GM04504 (cell line): ENCODE results near the gene CASP8.
"Not testable (repeated sequence)": the region's sequence is repeated elsewhere in the genome, so short reads cannot be mapped to it uniquely, and the experiment has no call there.

Experiments used
- DNase-seq: peaks from one replicate; pipeline ENCODE4 v3.0.0-alpha.2; 2012; ENCODE audit warnings: low read depth

The CASP8 gene

DNA sequence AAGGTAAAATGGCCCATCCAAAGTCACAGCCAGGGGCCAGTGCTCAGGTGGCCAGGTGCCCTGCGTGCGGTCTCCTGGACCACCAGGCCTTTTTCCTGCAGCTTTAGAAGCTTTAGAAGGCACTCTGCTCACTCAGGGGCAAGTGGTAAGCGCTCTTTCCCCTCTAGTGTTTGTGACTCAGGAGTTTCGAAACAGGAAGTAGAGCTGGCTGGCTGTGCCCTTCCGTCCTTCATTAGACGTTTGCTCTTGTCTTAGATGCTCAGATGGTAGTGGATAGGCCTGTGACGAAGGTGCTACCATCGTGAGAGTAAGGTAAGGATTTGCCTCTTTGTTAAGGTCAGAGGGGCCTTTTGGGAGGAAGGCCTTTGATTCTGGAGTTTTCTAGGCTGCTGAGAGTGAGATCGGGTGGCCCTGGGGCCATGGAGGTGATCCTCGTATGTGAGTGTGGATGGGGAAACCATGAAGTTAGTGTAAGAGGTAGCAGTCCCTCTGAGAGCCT, at the start of gene CASP8:
Gene CASP8, plus strand, starts transcription at position 235 of the 499 bp plus-strand sequence. CDS start 5,951 bp downstream, outside the sequence.
- peak; percentile 51 for DNase-seq

DNA sequence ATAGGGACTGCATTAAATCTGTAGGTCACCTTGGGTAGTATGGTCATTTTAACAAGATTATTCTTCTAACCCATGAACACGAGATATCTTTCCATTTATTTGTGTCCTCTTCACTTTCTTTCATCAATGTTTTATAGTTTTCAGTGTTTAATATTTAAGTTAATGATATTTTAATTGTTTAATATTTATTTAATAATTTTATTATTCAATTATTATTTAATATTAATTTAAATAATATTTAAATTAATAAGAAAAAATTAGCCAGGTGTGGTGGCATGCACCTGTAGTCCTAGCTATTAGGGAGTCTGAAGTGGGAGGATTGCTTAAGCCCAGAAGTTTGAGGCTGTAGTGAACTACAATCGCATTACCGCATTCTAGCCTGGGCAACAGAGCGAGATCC, 44.4 kb upstream of the CASP8 start:
- DNase-seq, result no peak

DNA sequence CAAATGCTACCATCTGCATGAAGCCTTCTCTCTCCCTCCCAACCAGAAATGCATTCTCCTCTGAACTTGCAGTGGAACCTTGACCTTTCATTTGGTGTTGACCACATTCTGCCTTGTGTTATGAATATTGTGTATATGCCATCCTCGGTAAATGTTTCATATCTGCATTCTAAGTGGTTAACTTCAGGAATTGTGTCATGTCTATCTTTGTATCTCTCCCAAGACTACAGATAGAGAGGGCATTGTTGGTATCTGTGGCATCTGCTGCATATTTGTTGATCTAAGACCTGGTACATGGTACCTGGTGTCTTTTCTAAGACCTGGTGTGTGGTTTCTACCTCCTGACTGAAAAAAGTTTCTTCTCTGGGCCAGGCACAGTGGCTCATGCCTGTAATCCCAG, 43.4 kb upstream of the CASP8 start:
- no peak for DNase-seq

DNA sequence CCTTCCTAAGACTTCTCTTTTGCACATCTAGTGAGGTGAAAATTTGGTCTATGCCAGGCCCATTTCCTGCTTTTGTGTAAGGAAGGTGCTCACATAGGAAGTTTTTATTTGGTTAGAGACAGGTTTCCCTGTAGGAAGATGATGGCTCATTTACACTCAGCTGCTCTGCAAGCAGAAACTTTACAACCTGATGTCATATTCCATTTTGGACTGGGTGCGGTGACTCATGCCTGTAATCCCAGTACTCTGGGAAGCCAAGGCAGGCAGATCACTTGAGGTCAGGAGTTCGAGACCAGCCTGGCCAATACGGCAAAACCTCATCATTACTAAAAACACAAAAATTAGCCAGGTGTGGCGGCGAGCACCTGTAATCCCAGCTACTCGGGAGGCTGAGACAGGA, 41.6 kb upstream of the CASP8 start:
- DNase-seq, result peak; percentile 16

DNA sequence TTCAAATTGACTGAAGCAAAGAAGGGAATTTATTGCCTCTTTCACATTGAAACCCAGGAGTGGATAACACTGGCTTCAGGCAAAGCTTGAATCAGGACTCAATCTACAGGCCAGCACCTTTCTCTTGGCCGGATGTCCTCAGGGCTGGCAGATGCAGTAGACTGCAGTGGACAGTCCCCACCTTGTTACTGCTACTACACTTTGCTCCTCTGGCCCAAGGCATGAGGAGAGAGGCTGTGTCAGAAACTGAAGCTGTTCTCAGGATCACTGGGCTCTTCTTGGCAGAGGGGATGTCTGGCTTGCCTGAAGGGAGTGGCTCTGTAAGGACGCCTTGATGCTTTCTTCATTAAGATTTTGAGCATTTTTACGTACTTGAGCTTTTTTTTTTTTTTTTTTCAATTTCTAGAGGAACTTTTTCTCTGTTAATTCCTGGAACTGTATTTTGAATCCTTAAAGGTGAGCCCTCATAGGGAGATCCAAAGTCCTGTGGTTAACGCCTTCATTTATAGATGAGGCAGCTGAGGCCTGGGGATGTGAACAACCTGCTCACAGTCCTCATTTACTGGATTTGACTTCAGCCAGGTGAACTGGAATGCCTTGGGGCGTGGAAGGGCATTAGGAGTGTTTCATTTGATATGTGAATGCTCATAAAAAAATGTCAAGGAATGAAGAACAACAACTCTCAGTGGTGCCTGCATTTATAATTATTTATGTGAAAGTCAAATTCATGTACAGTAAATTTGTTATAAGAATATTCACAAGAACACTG, 40.8 kb upstream of the CASP8 start:
- no peak for DNase-seq

DNA sequence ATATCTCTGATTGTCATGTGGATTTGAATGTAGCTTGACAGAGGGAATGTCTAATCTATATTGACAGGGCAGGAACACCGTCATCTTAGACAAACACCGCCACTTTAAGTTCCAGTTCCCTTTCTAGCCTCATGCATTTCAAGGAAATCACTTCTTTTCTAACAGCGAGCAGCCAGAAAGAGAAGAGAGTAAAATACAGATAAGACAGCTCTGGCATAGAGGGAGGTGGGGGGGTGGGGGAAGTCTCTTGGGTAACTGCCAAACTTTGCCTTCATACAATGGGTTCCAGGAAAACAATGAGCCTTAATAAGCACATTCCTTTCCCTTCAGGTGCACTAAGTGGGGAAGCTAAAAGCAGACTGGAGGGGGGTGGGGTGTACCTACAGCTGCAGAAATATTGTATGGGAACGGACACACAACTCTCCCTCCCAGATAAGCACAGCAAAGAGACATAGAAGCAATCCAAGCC, 40.2 kb upstream of the CASP8 start:
- no peak for DNase-seq

DNA sequence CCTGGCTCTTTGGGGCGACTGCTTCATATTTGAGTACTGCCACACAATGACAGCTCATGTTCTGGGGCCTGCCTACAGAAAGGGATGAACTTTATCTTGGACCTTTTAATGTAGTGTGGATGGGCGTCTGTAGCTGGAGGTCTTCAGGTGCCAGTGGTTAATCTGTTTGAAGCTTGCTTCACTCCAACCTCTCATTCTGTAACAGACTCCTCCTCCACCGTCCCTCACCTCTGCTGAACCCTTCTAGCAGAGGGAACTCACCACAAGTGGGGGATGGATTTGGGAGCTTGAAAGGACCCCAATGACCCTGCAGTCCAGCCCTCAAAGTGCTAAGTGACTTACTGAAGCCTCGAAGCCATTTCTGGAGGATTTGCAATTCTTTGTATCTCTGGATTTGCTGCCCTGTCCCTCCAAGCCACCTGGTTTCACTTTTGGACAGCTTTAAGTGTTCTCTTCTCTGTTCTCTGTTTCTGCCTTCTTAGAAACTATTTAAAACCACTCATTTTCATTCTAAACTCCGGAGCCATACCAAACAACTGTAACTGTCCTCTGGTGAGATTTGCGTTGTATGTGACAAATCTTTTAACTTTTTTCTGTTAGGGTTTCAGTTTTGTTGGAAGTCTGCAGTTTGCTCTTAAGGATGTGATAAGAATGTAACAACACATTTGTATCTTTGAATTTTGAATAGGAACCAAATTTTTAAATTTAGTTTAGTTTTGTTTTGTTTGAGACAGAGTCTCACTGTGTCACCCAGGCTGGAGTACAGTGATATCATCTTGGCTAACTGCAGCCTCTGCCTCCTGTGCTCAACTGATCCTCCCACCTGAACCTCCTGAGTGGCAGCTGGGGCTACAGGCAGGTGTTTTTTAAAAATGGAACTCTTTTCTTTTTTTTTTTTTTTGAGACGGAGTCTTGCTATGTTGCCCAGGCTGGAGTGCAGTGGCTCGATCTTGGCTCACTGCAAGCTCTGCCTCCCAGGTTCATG, 37.0 kb upstream of the CASP8 start:
- no peak for DNase-seq

DNA sequence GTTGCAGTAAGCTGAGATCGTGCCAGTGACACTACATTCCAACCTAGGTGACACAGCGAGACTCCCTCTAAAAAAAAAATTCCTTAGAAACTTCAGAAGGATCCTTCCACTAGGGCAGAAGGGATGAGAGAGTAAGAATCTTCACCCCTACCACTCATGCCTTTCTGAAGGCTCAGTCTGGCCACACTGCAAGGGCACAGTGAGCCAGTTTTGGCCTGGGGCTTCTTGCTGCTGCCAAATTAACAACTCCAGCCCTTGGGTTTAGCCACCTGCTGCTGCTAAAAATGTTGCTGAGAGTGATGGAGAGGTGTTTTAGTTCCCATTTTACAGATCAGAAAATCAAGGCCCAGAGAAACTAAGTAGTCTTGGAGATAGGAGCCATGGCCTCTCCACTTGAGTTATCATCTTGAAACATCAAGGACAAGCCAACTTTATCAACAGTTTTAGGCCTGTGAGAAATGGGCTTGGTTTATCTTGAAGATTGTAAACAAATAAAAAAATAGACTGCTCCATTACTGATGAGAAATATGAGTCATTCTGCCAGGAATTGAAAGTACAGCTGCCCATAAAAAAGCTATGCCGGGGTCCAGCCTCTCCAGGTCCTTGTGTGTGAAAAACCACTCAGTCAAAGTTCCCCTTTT, 31.9 kb upstream of the CASP8 start:
- DNase-seq, result no peak

DNA sequence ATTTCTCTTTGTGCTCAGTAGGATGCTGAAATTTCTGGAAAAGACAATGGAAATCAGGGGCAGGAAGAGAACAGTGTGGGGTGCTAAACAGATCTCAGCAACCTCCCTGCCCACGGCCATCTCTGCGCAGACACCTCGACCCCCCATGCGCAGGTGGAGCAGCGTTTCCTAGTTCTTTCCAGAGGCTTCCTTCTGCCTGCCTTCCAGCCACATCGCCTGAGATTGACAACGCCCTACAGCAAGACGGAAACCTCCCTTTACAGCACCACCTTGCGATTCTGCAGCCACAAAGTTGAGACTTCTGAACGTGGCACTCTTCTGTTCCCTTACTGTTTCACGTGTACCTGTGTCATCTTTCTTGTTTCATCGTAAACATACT, 31.4 kb upstream of the CASP8 start:
- DNase-seq, result no peak

DNA sequence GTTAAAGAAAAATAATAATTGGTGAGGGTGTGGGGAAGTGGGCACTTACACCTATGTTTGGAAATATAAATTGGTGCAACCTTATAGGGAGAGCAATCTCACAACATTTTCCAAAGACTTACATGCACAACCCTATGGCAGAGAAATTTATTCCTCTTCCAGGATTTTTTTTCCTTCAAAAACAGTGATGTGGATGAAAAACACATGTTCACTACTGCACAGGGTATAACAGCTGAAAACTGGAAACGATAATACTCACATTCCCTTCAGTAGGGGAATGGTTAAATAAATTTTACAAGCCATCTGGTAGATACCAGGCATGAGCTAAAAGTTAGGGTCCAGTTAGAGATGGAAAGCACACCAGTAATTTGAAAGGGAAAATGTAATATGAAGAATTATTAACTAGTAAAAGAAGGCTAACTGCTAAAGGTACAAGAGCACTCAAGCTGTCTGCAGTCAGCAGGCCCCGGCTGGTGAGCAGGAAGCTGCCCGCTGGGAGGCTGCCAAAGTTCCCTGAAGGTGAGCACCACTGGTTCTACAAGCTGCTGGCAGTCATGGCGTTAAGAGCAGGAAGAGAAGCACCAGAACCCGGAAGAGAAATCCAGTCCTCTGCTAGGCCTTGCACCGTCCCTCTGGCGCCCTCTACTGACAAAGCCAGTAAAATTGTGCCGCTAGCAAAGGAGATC, 28.4 kb upstream of the CASP8 start:
- peak; percentile 88 for DNase-seq

DNA sequence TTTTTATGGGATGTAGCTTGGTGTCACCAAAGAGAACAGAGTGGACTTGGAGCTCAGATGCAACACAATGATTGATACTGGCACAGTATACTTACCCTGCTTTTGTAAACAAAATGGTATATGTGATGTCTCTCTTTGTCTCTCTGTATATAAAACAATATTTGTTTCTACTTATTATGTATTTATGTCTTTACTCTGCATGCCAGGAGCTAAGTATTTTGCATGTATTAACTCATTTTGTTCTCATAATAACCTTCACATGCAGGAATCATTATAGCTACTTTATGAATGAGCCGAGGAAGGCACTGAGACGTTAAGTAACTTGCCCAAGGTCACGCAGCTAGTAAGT, 27.9 kb upstream of the CASP8 start:
- no peak for DNase-seq

DNA sequence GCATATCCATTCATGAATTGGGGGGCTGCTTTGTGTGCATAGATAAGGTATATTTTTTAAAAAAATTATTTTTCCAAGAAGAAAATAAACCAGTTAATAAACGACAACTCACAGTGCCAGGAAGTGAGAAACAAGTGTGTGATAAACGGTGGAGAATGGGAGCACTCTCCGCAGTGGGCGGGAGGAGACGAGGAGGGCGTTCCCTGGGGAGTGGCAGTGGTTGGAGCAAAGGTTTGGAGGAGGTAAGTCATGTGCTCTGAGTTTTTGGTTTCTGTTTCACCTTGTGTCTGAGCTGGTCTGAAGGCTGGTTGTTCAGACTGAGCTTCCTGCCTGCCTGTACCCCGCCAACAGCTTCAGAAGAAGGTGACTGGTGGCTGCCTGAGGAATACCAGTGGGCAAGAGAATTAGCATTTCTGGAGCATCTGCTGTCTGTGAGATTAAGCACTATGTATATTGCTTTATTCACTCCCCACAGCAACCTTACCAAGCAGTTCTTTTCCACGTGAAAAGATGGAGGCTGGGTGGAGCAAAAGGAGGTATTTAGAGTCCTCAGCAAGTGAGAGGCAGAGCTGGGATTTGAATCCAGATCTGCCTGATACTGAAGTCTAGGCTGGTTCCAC, 27.0 kb upstream of the CASP8 start:
- DNase-seq, result no peak

DNA sequence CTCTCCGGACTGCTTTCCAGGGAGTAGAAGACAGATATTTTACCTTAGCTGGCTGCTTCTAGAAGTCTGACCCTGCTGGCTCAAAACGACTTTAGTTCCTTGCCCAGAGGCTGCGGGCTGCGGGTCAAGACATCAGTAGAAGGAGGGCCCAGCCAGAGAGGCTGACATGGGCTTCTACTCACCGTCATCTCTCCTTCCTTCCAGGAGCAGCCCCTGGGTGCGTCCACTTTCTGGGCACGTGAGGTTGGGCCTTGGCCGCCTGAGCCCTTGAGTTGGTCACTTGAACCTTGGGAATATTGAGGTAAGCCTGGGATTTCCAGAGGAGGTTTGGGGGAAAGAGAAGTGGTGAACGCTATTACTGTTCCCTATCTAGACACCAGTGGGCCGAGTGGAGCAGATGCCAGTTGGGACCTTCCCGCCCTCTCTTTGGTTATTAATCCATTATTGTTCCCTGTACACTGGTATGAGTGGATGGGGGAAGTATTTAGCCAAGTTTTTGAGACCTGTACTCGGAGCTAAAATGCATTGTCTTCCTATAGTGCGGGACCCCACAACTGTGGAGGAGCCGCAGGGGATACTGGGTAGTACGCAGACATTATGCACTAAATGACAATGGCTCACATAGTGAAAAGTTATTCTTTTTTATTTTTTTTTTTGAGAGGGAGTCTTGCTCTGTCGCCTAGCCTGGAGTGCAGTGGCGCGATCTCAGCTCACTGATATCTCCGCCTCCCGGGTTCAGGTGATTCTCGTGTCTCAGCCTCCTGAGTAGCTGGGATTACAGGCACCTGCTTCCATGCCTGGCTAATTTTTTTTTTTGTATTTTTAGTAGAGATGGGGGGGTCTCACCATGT, 26.3 kb upstream of the CASP8 start:
- DNase-seq, result no peak

DNA sequence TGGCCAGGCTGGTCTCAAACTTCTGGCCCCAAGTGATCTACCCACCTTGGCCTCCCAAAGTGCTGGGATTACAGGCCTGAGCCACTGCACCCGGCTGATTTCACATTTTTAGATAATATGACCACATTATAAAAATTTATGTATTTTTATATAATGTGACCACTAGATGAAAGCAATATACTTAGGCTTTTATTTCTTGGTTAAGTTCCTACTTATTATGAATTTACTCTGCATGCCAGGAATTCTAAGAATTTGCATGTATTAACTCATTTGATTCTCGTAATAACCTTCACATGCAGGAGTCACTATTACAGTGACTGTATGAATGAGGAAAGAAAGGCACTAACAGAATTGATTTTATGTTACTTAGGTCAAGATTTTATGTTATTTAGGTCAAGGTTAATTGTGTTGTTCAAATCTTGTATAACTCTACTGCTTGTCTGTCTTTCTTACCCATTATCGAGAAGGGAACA, 25.6 kb upstream of the CASP8 start:
- DNase-seq, result peak; percentile 24

DNA sequence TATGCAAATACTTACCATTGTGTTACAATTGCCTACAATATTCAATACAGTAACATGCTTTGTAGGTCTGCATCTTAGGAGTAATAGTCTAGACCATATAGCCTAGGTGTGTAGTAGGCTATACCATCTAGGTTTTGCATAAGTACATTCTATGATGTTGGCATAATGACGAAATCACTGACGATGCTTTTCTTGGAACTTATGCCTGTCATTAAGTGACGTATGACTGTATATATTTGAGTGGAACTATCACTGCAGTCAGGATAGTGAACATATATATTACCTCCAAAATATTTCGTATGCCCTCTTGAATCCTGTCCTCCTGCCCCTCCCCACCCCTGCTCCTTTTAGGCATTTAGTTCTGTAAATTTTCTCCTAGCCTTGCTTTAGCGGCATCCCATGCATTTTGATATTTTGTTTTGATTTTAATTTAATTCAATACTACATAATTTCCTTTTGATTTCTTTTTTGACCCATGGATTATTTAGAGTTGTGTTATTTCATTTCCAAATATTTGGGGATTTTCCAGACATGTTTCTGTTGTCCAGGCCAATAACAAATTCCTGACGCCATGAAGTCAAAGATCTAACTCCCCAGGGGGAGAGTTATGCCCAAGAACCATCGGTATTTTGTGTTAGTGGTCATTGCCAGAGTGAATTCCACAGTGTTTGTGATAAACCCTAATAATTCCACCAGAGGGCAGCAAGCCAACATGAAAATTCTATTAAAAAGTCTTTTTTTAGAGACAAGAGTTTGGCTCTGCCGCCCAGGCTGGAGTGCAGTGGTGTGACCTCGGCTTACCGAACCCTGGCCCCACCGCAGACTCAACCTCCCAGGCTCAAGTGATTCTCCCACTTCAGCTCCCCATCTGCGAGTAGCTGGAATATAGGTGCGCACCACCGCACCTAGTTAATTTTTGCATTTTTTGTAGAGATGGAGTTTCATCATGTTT, 24.2 kb upstream of the CASP8 start:
- peak; percentile 64 for DNase-seq

DNA sequence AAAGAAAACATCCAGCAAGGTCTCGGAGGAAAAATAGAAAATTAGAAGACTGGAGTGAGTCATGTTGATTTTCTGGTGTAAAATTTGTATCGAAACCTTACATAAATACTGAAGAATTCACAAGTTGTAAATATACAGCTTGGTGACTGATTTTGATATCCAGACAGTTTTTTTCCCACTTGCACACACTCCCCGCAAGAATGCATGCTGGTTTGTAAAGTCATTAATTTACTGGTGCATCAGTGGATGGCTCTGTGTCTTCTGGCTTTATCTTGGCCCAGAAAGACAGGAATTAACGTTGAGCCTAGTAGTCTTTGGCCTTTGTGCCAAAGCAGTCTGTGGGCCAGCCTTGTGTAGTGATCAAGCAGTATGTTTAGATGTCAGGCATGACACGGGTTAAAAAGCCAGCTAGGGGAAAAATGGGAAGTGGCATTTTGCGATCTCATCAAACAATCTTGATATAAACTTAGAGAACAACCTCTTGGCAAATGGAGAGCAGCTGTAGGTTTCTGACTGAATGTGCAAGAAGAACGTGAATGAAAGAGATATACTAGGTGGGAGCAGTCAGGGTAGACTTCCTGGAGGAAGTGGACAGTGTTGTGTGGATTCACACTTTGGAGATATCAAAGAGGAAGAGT, 22.7 kb upstream of the CASP8 start:
- DNase-seq, result no peak

DNA sequence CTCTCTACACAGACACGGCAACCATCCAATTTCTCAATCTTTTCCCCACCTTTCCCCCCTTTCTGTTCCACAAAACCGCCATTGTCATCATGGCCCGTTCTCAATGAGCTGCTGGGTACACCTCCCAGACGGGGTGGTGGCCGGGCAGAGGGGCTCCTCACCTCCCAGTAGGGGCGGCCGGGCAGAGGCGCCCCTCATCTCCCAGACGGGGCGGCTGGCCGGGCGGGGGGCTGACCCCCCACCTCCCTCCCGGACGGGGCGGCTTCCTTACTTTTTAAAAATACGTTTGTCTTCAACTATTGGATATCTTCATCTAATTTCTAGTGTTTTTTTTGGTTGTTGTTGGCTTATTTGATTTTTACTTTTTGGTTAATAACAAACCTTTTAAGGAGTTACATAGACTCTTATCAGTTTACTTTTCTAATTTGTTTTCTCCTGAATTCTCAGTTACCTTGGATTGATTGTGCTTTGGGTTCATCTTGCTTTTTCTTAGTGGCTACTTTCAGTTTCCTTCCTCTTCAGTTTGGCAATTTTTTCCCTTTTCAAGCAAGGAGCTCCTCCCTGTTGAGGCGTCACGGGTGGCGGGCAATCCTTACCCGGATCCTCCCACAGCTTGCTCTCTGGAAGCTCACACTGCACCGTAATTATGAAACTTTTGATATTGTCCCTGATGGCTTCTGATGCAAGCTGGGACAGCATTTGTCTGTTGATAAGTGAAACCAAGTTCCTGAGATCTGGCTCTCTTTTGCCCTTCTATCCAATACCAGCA, 21.0 kb upstream of the CASP8 start:
- DNase-seq, result not testable (repeated sequence)
